Prostate gland (tissue), 2 donors: ENCODE measurements around the gene ABLIM3. TPM values are rescaled to one million over a fixed set of nuclear protein-coding genes. Genes with fewer than 3 reads are reported as not detected.

Source experiments
- DNase-seq: peaks from one replicate; pipeline ENCODE4 v3.0.0-alpha.2; 2019; ENCODE audit warnings: low spot score
- H3K27ac ChIP-seq, 2 donors: fragments of 200-600 bp; sonication (generic); 2 replicates each; pipeline ENCODE4 v1.5.1; 2017 to 2019
- H3K27me3 ChIP-seq: fragments of 200-600 bp; sonication (generic); replicated peaks from 2 replicates; pipeline ENCODE4 v1.5.1; 2019; ENCODE audit not compliant: insufficient read depth
- H3K36me3 ChIP-seq, 2 donors: fragments of 200-600 bp; sonication (generic); 1 replicate in 1 of 2; 2 replicates in 1 of 2; pipeline versions ENCODE4 v1.5.1 to v1.8.1; 2017 to 2019
- H3K4me1 ChIP-seq: fragments of 200-600 bp; sonication (generic); replicated peaks from 2 replicates; pipeline ENCODE4 v1.5.1; 2019
- H3K4me3 ChIP-seq, 2 donors: fragments of 200-600 bp; sonication (generic); 2 replicates each; pipeline ENCODE4 v1.5.1; 2017 to 2019
- H3K9me3 ChIP-seq: fragments of 200-600 bp; sonication (generic); 2 replicates; pipeline ENCODE4 v1.5.1; 2017
- CTCF ChIP-seq, 4 experiments: fragments of 200-600 bp in 2 of 4; fragments of 450-650 bp in 2 of 4; sonication (generic) in 2 of 4; IDR thresholded peaks; 1 replicate in 3 of 4; 2 replicates in 1 of 4; pipeline ENCODE4 v1.5.1; 2016 to 2019; ENCODE audit warnings: antibody characterized with exemption in 4 of 4, mild to moderate bottlenecking in 2 of 4, moderate library complexity in 2 of 4
- POLR2A ChIP-seq: fragments of 450-650 bp; IDR thresholded peaks from one replicate; pipeline ENCODE4 v1.6.1; 2016; ENCODE audit warnings: antibody characterized with exemption, mild to moderate bottlenecking
- POLR2AphosphoS5 ChIP-seq: sonication (generic); formaldehyde crosslinking; IDR thresholded peaks from one replicate; pipeline ENCODE4 v1.6.1; 2017; ENCODE audit warnings: antibody characterized with exemption
- WGBS: methylation state at CpG from one replicate; pipeline ENCODE4 v1.1.5; 2018; 5-methylcytosine and 5-hydroxymethylcytosine counted together
- intact Hi-C: fragments of 100-400 bp; cut with DNase I; formaldehyde crosslinking; loops from one replicate; pipeline ENCODE4 v1.14.2; 2022
- total RNA-seq, 2 donors: library from RNA; depleted of rRNA; stranded (reverse); fragments of >200 nt; gene quantifications; one replicate each; pipeline ENCODE4 v1.1.0, GENCODE V29; 2016

Gene ABLIM3
- total RNA-seq, 2 donors from 2014 or later, result 9.0 to 11.7 TPM

- TF ChIP-seq CTCF (IDR thresholded peaks at IDR 0.05) (no peak), POLR2AphosphoS5 (no peak), POLR2A (no peak)
- no peaks in the 10 kb centered on the region for H3K4me1 ChIP-seq
- no peak overlapping the region for H3K27ac ChIP-seq
- H3K27me3 ChIP-seq, result no peaks in the 10 kb centered on the region
- no peak for DNase-seq
- no peaks in the 10 kb centered on the region for H3K36me3 ChIP-seq
- intact Hi-C loops, result no loop called here
- H3K4me3 ChIP-seq, result no peak overlapping the region
- H3K9me3 ChIP-seq, result no peaks in the 10 kb centered on the region
- 88% methylated on average over 5 of the region's 5 CpGs for WGBS
Measured at GRCh38 chr5:149302641-149303040, 161.3 kb downstream of the ABLIM3 start.

GRCh38 chr5:149303210-149303609, 161.9 kb downstream of the ABLIM3 start:
- TF ChIP-seq POLR2AphosphoS5 (no peak), POLR2A (no peak), CTCF (IDR thresholded peaks at IDR 0.05) (no peak)
- H3K9me3 ChIP-seq, result no peaks in the 10 kb centered on the region
- intact Hi-C loops, result no loop called here
- H3K4me3 ChIP-seq, result no peak overlapping the region
- H3K27ac ChIP-seq, result no peak overlapping the region
- WGBS, result 81% methylated on average over 4 of the region's 4 CpGs
- no peaks in the 10 kb centered on the region for H3K27me3 ChIP-seq
- DNase-seq, result no peak
- H3K36me3 ChIP-seq, result no peaks in the 10 kb centered on the region
- no peaks in the 10 kb centered on the region for H3K4me1 ChIP-seq

DNA sequence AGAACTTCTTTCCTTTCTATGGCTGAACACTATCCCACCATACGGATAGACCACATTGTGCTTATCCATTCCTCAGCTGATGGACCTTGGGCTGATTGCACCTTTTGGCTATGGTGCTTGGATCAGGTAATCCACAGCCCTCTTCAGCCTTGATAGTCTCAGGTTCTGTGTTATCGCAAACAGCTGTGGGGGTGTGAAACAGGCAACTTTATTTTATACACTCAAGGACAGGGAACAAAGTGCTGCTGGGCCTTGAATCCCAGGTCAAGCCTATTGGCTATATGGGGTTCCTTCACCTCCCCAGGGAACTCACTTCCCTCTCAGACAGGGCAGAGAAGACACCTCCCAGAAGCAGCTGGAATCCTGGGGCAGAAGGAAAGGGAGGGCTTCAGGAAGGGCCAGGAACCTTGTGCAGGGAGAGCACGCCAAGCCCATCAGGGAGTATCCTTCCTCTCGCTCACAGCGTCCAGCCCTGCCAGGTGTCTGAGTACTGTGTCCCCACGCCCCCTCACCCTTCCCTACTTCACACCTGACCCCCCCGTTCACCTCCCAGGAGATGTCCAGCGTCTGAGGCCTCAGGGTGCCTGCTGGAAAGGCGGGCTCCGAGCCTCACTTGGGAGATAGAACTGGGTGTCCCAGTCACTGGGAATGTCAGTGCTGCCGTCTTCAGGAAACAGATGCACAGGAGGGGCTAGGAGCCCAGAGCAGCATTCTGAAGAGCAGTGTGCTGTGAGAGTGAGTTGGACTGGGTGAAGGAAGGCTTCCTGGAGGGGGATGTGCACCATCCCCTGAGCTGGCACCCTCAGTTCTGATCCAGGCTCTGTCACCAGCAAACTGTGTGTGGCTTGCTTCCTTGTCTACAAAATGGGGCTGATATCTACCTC, 163.1 kb downstream of the ABLIM3 start:
- Histone ChIP-seq H3K4me3 (no peak overlapping the region), H3K27ac (no peak overlapping the region), H3K9me3 (no peaks in the 10 kb centered on the region), H3K36me3 (no peaks in the 10 kb centered on the region), H3K4me1 (no peaks in the 10 kb centered on the region), H3K27me3 (no peaks in the 10 kb centered on the region)
- TF ChIP-seq CTCF (IDR thresholded peaks at IDR 0.05) (no peak), POLR2A (no peak), POLR2AphosphoS5 (no peak)
- intact Hi-C loops, result no loop called here
- DNase-seq, result no peak
- 86% methylated on average over 11 of the region's 11 CpGs for WGBS

DNA sequence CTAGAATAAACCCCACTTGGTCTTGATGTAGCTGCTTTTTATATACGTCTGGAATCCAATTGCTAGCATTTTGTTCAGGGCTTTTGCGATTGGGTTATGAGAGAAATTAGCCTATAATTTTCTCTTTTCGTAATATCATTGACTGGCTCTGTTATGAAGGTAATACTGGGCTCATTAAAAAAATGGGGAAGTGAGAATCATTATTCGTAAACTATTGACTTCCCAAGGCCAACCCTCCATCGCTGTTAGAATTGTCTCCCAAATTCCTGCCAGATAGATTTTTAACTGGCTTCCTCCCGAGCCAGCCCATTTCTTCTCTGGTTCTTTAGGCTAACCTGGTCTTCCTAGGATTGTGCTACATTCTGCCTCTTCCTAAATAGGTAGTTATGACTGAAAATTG, 168.1 kb downstream of the ABLIM3 start:
- Histone ChIP-seq H3K36me3 (no peaks in the 10 kb centered on the region), H3K4me1 (no peaks in the 10 kb centered on the region), H3K27me3 (no peaks in the 10 kb centered on the region), H3K27ac (no peak overlapping the region), H3K9me3 (no peaks in the 10 kb centered on the region), H3K4me3 (no peak overlapping the region)
- TF ChIP-seq POLR2AphosphoS5, result no peak
- no peak for TF ChIP-seq POLR2A
- TF ChIP-seq CTCF (IDR thresholded peaks at IDR 0.05), result no peak
- 87% methylated on average over 6 of the region's 6 CpGs for WGBS
- DNase-seq, result no peak
- intact Hi-C loops, result no loop called here

Other genes with a start within 250 kb of the ABLIM3 start
- 10 to 100 TPM in 1 of 2 donors, 1 to 10 TPM in 1; 6.2 to 69.1 TPM for gene SH3TC2, start 78.4 kb upstream of the ABLIM3 start, total RNA-seq
- 10 to 100 TPM in 1 of 2 donors, 1 to 10 TPM in 1; 8.4 to 10.3 TPM for gene AFAP1L1, start 130.4 kb downstream of the ABLIM3 start, total RNA-seq
- gene GRPEL2, start 204.0 kb downstream of the ABLIM3 start, total RNA-seq, result 10 to 100 TPM; 11.1 to 12.0 TPM
- 10 to 100 TPM in 1 of 2 donors, 1 to 10 TPM in 1; 7.7 to 20.7 TPM for gene PCYOX1L, start 216.6 kb downstream of the ABLIM3 start, total RNA-seq
- gene IL17B, start 237.8 kb downstream of the ABLIM3 start, total RNA-seq, result 1 to 10 TPM in 1 of 2 donors, not detected in 1; 9.3 TPM